Memory B cell (primary cell): Measurements from ENCODE around the gene LOXL3.
"Not testable (repeated sequence)": the region's sequence is repeated elsewhere in the genome, so short reads cannot be mapped to it uniquely, and the experiment has no call there.

Experiments used
- ATAC-seq: fragments of 150-1000 bp; cut with Tn5 transposase; 2 replicates; pipeline ENCODE4 v1.10.0; 2021; ENCODE audit warnings: low read depth, mild to moderate bottlenecking, moderate library complexity
- DNase-seq, 2 donors: peaks; one replicate each; pipeline ENCODE4 v3.0.0; 2022; ENCODE audit warnings: low spot score in 2 of 2
- H3K27ac Mint-ChIP-seq: one replicate; pipeline ENCODE4 v1.8.0; 2022; ENCODE audit warnings: mild to moderate bottlenecking, moderate library complexity, mixed read lengths
- H3K27me3 Mint-ChIP-seq: one replicate; pipeline ENCODE4 v1.8.0; 2022; ENCODE audit warnings: mixed read lengths
- H3K36me3 Mint-ChIP-seq: one replicate; pipeline ENCODE4 v1.8.0; 2022; ENCODE audit warnings: mild to moderate bottlenecking, mixed read lengths
- H3K4me1 Mint-ChIP-seq: one replicate; pipeline ENCODE4 v1.8.0; 2022; ENCODE audit warnings: mixed read lengths
- H3K4me3 Mint-ChIP-seq: one replicate; pipeline ENCODE4 v1.8.0; 2022; ENCODE audit warnings: mild to moderate bottlenecking, moderate library complexity, mixed read lengths
- H3K9me3 Mint-ChIP-seq: one replicate; pipeline ENCODE4 v1.8.0; 2022; ENCODE audit warnings: mixed read lengths

Gene LOXL3

GRCh38 chr2:74562126-74562775 is 8.5 kb upstream of the LOXL3 start:
- H3K27me3 Mint-ChIP-seq = no peaks in the 10 kb centered on the region
- no peak overlapping the region for H3K27ac Mint-ChIP-seq
- ATAC-seq (no peak), DNase-seq (no peak)
- no peak overlapping the region for H3K4me3 Mint-ChIP-seq
- peaks cover 3% of the 10 kb centered on the region for H3K4me1 Mint-ChIP-seq
- no peaks in the 10 kb centered on the region for H3K9me3 Mint-ChIP-seq
- no peaks in the 10 kb centered on the region for H3K36me3 Mint-ChIP-seq

- not testable (repeated sequence) for H3K27ac Mint-ChIP-seq, H3K27me3 Mint-ChIP-seq, H3K4me1 Mint-ChIP-seq
Observed at GRCh38 chr2:74561022-74561421, 7.3 kb upstream of the LOXL3 start.

DNA sequence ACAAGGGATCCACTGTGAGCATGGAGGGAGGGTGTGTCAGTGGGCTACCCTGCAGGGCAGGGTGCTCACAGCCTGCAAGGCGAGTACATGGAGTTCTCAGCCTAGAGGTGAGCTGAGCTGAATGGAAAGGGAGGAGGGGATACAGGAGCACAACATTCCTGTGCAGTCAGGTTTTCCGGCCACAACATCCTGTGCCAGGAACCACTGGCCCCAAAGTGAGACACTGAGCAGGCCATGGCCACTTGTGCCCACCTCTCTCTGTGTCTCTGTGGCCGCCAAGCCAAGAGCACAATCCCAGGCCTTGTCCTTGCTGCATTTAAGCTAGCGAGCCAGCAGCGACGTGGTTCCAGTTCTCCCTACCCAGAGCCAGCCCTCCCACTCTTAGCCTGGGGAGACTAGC is 6.8 kb upstream of the LOXL3 start:
- no peaks in the 10 kb centered on the region for H3K27me3 Mint-ChIP-seq

More at GRCh38 chr2:74561022-74561421, 7.3 kb upstream of the LOXL3 start:
- not testable (repeated sequence) for H3K4me3 Mint-ChIP-seq, H3K9me3 Mint-ChIP-seq, H3K36me3 Mint-ChIP-seq, DNase-seq, ATAC-seq

GRCh38 chr2:74559912-74560311 is 6.2 kb upstream of the LOXL3 start:
- Mint-ChIP-seq H3K9me3 (no peaks in the 10 kb centered on the region), H3K27ac (peak overlapping the region; percentile 50)
- no peak for ATAC-seq

More for the DNA sequence above, 6.8 kb upstream of the LOXL3 start:
- no peak overlapping the region for H3K4me3 Mint-ChIP-seq
- peaks cover 9% of the 10 kb centered on the region for H3K4me1 Mint-ChIP-seq
- DNase-seq = no peak
- H3K36me3 Mint-ChIP-seq = peaks cover 3% of the 10 kb centered on the region
- H3K27ac Mint-ChIP-seq = peak overlapping the region; percentile 50
- no peaks in the 10 kb centered on the region for H3K9me3 Mint-ChIP-seq
- ATAC-seq = no peak

DNA sequence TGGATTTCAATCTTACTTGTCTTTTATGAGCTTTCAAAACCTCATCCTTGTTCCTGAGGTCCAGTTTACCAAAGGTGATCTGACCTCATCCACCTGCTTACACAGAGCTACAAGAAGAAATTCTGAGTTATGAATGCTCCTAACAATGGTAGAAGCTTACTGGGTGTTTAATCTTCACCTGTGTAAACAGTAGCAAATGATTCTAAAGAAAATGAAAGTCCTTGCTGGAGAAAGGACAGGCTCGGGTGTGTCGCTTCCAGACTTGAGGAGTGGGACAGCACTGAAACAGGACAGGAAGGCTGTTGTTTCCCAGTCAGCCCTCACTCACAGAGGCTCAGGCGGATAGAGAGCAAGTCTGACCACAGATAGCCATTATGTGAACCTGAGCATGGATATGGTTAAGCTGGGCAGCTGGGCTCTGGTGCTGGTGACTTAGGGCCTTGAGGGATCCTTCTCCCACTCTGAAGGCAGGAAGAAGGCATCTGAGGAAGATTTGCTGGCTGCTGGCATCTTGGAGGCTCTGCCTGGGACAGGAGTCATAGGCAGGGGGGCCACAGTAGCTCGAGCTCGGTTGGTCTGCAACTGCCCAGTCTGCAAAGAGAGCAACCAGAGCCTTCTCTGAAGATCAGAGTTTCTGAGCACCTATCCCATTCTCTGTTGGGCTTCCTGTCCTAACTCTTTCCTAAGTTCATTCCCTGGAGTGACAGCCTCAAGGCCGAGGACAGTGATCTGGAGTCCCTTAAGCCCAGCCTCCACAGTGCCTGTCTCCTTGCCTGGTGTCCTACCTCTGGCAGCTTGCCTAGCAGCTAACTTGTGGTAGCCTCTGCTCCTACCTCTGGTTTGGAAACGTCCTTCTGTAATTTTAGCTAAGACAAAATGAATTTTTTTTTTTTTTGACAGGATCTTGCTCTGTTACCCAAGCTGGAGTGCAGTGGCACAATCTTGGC is 4.8 kb upstream of the LOXL3 start:
- H3K36me3 Mint-ChIP-seq = peaks cover 3% of the 10 kb centered on the region
- ATAC-seq = no peak
- no peaks in the 10 kb centered on the region for H3K9me3 Mint-ChIP-seq
- no peak for DNase-seq
- H3K4me1 Mint-ChIP-seq = peaks cover 11% of the 10 kb centered on the region
- H3K27ac Mint-ChIP-seq = no peak overlapping the region
- no peak overlapping the region for H3K4me3 Mint-ChIP-seq
- H3K27me3 Mint-ChIP-seq = no peaks in the 10 kb centered on the region

More at GRCh38 chr2:74559912-74560311, 6.2 kb upstream of the LOXL3 start:
- Mint-ChIP-seq H3K36me3 (peaks cover 3% of the 10 kb centered on the region), H3K4me1 (peaks cover 9% of the 10 kb centered on the region), H3K4me3 (no peak overlapping the region), H3K27me3 (no peaks in the 10 kb centered on the region)
- no peak for DNase-seq

DNA sequence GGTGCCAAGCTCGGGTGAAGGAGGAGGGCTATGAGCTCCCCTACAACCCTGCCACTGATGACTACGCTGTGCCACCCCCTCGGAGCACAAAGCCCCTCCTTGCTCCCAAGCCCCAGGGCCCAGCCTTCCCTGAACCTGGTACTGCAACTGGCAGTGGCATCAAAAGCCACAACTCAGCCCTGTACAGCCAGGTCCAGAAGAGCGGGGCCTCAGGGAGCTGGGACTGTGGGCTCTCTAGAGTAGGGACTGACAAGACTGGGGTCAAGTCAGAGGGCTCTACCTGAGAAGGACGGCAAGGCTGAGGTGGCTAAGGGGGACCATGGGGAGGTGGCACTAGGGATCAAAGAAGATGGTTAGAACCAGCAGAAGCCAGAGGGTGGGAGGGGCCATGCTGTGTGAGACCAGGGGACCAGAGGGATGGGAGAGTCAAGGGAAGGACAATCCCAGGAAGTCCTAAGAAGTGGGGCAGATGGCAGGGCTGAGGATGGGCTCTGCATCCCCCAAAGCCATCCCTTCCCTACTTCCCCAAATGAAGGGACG is 3.2 kb upstream of the LOXL3 start:
- Mint-ChIP-seq H3K4me3 (no peak overlapping the region), H3K27me3 (no peaks in the 10 kb centered on the region), H3K36me3 (peaks cover 3% of the 10 kb centered on the region), H3K9me3 (no peaks in the 10 kb centered on the region), H3K4me1 (peaks cover 23% of the 10 kb centered on the region), H3K27ac (peak overlapping the region; percentile 70)
- DNase-seq = no peak
- ATAC-seq = no peak

DNA sequence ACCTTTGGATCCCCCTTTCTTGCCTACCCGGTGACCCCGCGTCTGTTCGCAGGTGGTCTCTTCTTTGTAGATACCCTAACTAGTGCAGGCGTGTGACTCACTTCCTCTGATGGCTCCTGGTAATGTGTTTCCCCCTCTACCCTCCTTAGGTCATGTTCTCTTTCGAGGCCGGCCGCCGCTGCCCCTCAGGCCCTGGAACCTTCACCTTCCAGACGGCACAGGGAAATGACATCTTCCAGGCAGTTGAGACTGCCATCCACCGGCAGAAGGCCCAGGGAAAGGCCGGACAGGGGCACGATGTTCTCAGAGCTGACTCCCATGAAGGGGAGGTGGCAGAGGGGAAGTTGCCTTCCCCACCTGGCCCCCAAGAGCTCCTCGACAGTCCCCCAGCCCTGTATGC is 2.4 kb upstream of the LOXL3 start:
- ATAC-seq (no peak), DNase-seq (no peak)
- H3K4me3 Mint-ChIP-seq = peak overlapping the region; percentile 92
- peaks cover 3% of the 10 kb centered on the region for H3K27me3 Mint-ChIP-seq
- H3K9me3 Mint-ChIP-seq = no peaks in the 10 kb centered on the region
- peaks cover 3% of the 10 kb centered on the region for H3K36me3 Mint-ChIP-seq
- H3K4me1 Mint-ChIP-seq = peaks cover 29% of the 10 kb centered on the region
- H3K27ac Mint-ChIP-seq = no peak overlapping the region

DNA sequence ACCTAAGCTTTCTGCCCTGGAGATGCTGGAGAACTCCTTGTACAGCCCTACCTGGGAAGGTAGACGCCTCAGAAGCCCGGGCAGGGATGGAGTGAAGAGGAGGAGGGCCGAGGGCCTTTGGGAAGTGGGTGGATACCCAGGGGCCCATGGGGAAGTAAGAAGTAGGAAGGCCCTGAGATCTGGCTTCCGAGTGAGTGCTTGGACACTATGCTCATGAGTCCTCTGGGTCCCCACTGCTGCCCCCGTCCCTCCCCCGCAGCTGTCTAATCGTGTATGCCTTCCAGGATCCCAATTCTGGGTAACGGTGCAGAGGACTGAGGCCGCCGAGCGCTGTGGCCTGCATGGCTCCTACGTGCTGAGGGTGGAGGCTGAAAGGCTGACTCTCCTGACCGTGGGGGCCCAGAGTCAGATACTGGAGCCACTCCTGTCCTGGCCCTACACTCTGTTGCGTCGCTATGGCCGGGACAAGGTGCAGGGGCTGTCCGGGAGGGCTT is 1.9 kb upstream of the LOXL3 start:
- Mint-ChIP-seq H3K36me3 (peaks cover 3% of the 10 kb centered on the region), H3K27ac (peak overlapping the region; percentile 74), H3K4me3 (peak overlapping the region; percentile 92), H3K4me1 (peaks cover 29% of the 10 kb centered on the region), H3K27me3 (peaks cover 3% of the 10 kb centered on the region), H3K9me3 (no peaks in the 10 kb centered on the region)
- ATAC-seq (no peak), DNase-seq (no peak)

- Mint-ChIP-seq H3K4me1 (peaks cover 27% of the 10 kb centered on the region), H3K4me3 (peak overlapping the region; percentile 92), H3K27ac (peak overlapping the region; percentile 74), H3K36me3 (peaks cover 3% of the 10 kb centered on the region), H3K9me3 (no peaks in the 10 kb centered on the region), H3K27me3 (peaks cover 5% of the 10 kb centered on the region)
- ATAC-seq (peak; percentile 49), DNase-seq (peak in 1 of 2 donors; percentile 46)
Observed at GRCh38 chr2:74554820-74555531, 1.2 kb upstream of the LOXL3 start.

GRCh38 chr2:74552914-74553811 is 579 bp downstream of the LOXL3 start:
- Mint-ChIP-seq H3K9me3 (no peaks in the 10 kb centered on the region), H3K27ac (peak overlapping the region; percentile 74), H3K36me3 (peaks cover 3% of the 10 kb centered on the region), H3K4me3 (peak overlapping the region; percentile 75), H3K27me3 (peaks cover 11% of the 10 kb centered on the region), H3K4me1 (peaks cover 36% of the 10 kb centered on the region)
- ATAC-seq (no peak), DNase-seq (no peak)

- Mint-ChIP-seq H3K9me3 (no peaks in the 10 kb centered on the region), H3K4me1 (peaks cover 36% of the 10 kb centered on the region), H3K27ac (peak overlapping the region; percentile 33), H3K36me3 (peaks cover 3% of the 10 kb centered on the region), H3K4me3 (peak overlapping the region; percentile 48), H3K27me3 (peaks cover 13% of the 10 kb centered on the region)
- ATAC-seq (no peak), DNase-seq (no peak)
Observed at GRCh38 chr2:74551942-74552913, 1.5 kb downstream of the LOXL3 start.

DNA sequence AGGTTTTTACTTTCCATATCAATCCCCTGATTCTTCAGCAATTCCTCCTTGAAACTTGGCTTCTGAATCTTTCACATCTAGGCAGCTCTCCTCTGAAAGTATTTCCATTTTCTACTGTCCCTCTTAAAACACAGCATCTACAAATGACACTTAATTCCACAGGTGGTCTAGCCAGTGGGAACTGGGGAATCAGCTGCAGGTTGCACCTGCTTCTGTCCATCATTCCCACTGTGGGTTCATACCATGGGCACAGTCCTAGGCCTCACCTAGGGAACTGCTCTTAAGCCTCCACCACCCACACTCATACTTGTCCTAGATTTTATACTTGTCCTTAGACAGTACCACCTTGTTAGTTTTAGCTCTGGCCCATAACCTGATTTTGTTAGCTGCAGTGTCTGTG is 2.2 kb downstream of the LOXL3 start:
- H3K4me1 Mint-ChIP-seq = peaks cover 33% of the 10 kb centered on the region
- H3K36me3 Mint-ChIP-seq = no peaks in the 10 kb centered on the region
- H3K27ac Mint-ChIP-seq = peak overlapping the region; percentile 12
- H3K27me3 Mint-ChIP-seq = peaks cover 15% of the 10 kb centered on the region
- DNase-seq (no peak), ATAC-seq (no peak)
- no peak overlapping the region for H3K4me3 Mint-ChIP-seq
- H3K9me3 Mint-ChIP-seq = no peaks in the 10 kb centered on the region
